A673 (cell line): ENCODE measurements around the gene NLN.

Source experiments
- EZH2 ChIP-seq: fragments of 200-600 bp; sonication (generic); IDR thresholded peaks from 2 replicates; pipeline ENCODE4 v1.6.1; 2017; ENCODE audit warnings: borderline replicate concordance, low read depth, mild to moderate bottlenecking, mixed read lengths, antibody characterized with exemption, low read length; ENCODE audit not compliant: poor library complexity, severe bottlenecking
- TF ChIP-seq, protein P1 (sequence below): fragments of 300-800, 200-600 bp; sonication (generic); conservative IDR thresholded peaks from 2 replicates; pipeline ENCODE4 v1.5.1; 2017; ENCODE audit warnings: low read depth, mild to moderate bottlenecking, antibody characterized with exemption, low read length, moderate library complexity, mixed read lengths

DNA sequence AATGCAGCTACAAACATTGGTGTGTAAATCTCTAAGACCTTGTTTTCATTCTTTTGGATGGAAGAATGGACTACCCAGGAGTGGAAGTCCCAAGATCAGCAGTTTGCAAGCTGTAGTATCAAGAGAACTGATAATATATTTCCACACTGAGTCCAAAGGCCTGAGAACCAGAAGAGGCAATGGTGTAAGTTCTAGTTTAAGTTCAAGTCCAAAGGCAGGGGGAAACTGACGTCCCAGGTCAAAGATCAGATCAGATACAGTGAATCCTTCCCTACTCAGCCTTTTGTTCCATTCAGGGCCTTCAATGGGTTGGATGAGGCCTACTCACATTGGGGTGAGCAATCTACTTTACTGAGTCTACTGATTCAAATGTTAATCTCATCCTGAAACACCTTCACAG is 124.1 kb downstream of the NLN start:
- TF ChIP-seq, protein P1, sequence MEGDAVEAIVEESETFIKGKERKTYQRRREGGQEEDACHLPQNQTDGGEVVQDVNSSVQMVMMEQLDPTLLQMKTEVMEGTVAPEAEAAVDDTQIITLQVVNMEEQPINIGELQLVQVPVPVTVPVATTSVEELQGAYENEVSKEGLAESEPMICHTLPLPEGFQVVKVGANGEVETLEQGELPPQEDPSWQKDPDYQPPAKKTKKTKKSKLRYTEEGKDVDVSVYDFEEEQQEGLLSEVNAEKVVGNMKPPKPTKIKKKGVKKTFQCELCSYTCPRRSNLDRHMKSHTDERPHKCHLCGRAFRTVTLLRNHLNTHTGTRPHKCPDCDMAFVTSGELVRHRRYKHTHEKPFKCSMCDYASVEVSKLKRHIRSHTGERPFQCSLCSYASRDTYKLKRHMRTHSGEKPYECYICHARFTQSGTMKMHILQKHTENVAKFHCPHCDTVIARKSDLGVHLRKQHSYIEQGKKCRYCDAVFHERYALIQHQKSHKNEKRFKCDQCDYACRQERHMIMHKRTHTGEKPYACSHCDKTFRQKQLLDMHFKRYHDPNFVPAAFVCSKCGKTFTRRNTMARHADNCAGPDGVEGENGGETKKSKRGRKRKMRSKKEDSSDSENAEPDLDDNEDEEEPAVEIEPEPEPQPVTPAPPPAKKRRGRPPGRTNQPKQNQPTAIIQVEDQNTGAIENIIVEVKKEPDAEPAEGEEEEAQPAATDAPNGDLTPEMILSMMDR = no peak
- no peak for TF ChIP-seq EZH2
